Ovary (tissue), 9 donors: ENCODE data around the gene CKS2. TPM values are rescaled to one million over a fixed set of nuclear protein-coding genes. Genes with fewer than 3 reads are reported as not detected.

Experiments
- DNase-seq, 5 donors: peaks; one replicate each; pipeline ENCODE4 v3.0.0-alpha.2; 2019 to 2020
- H3K27ac ChIP-seq, 2 donors: fragments of 200-600 bp; one replicate each; pipeline versions ENCODE4 v1.5.1 to v1.8.0; 2019 to 2022
- H3K27me3 ChIP-seq: fragments of 200-600 bp; one replicate; pipeline ENCODE4 v1.8.0; 2022
- H3K36me3 ChIP-seq: fragments of 200-600 bp; sonication (generic); one replicate; pipeline ENCODE4 v1.5.1; 2019
- H3K4me1 ChIP-seq: one replicate; pipeline ENCODE4 v1.8.1; 2013; ENCODE audit warnings: mild to moderate bottlenecking, moderate library complexity; ENCODE audit not compliant: insufficient read depth
- H3K4me3 ChIP-seq: fragments of 200-600 bp; sonication (generic); one replicate; pipeline ENCODE4 v1.5.1; 2017
- H3K9me3 ChIP-seq, 2 donors: fragments of 200-600 bp in 1 of 2; sonication (generic) in 1 of 2; one replicate each; pipeline versions ENCODE4 v1.5.1 to v1.8.1; 2013 to 2019; ENCODE audit warnings: mild to moderate bottlenecking in 1 of 2, moderate library complexity in 1 of 2
- CTCF ChIP-seq, 3 donors: fragments of 450-650 bp in 2 of 3; fragments of 200-600 bp in 1 of 3; IDR thresholded peaks; one replicate each; pipeline versions ENCODE4 v1.5.1 to v1.8.0; 2016 to 2022; ENCODE audit warnings: antibody characterized with exemption in 3 of 3, mild to moderate bottlenecking in 1 of 3
- EP300 ChIP-seq: sonication (generic); formaldehyde crosslinking; IDR thresholded peaks from one replicate; pipeline ENCODE4 v1.6.1; 2017; ENCODE audit warnings: antibody characterized with exemption
- POLR2A ChIP-seq: fragments of 450-650 bp; IDR thresholded peaks from one replicate; pipeline ENCODE4 v1.6.1; 2017; ENCODE audit warnings: antibody characterized with exemption, mild to moderate bottlenecking, moderate library complexity
- WGBS, 3 donors: extraction: QIAGEN DNeasy Blood & Tissue Kit in 1 of 3; methylation state at CpG; one replicate each; pipeline versions ENCODE4 v1.1.5 to v1.1.7; 2013 to 2017; 5-methylcytosine and 5-hydroxymethylcytosine counted together
- intact Hi-C, 4 donors: fragments of 100-400 bp; cut with DNase I; formaldehyde crosslinking; loops; one replicate each; pipeline versions ENCODE4 v1.11.0 to v1.15.1; 2022 to 2023
- polyA plus RNA-seq, 2 donors: library from polyadenylated mRNA; stranded (reverse); fragments of 200-250 nt in 1 of 2; fragments of 350-450 nt in 1 of 2; fragmentation: Illumina TruSeq in 1 of 2; extraction: RNeasy Lipid Tissue Mini Kit (QIAGEN cat#74804) in 1 of 2; gene quantifications; one replicate each; pipeline ENCODE4 v1.2.3, GENCODE V29; 2013 to 2014
- total RNA-seq, 7 donors: library from RNA; depleted of rRNA in 2 of 7; stranded (reverse); fragments of >200 nt in 2 of 7; fragmentation: NEBNext Ultra II Directional in 3 of 7; extraction: Animal tissue kit (Norgen Biotek cat#: 25700) in 3 of 7; gene quantifications; one replicate each; pipeline versions ENCODE4 v1.1.0 to v1.2.4, GENCODE V29; 2016 to 2023
- donor health status: DM: no; HTN: no; CAD: no; lungs with moderate emphysema.
- donor health status: DM: no; HTN: no; CAD: no.
- donor health status: Bipolar disorder and iron deficiency.
- donor health status: DM: yes; HTN: yes; CAD: no.
- donor health status: DM: no; HTN: no; CAD: no.
- donor health status: DM: yes; HTN: yes; CAD: no.

The CKS2 gene
- total and polyA plus RNA-seq, 9 donors: 2.9 to 13.8 (median 7.6) TPM

- TF ChIP-seq EP300: no peak
- TF ChIP-seq CTCF (IDR thresholded peaks at IDR 0.05): no peak
- TF ChIP-seq POLR2A: no peak
- WGBS, 3 donors: 81 to 86% (median 86%) methylated on average over 7 of the region's 7 CpGs
- Histone ChIP-seq H3K9me3 (no peaks in the 10 kb centered on the region), H3K36me3 (no peaks in the 10 kb centered on the region), H3K27ac (no peak overlapping the region), H3K27me3 (no peaks in the 10 kb centered on the region), H3K4me1 (no peaks in the 10 kb centered on the region), H3K4me3 (no peak overlapping the region)
- no peak for DNase-seq
- intact Hi-C loops: no loop called here
These were observed 6.8 kb upstream of the CKS2 start for GRCh38 chr9:89304020-89304833.

GRCh38 chr9:89304834-89305188 lies 6.2 kb upstream of the CKS2 start:
- H3K27ac ChIP-seq: no peak overlapping the region
- intact Hi-C loops: no loop called here
- no peak for DNase-seq
- no peak overlapping the region for H3K4me3 ChIP-seq
- no peaks in the 10 kb centered on the region for H3K9me3 ChIP-seq
- TF ChIP-seq POLR2A: no peak
- TF ChIP-seq CTCF (IDR thresholded peaks at IDR 0.05): no peak
- TF ChIP-seq EP300: no peak
- WGBS, 3 donors: 93 to 94% (median 93%) methylated on average over 2 of the region's 2 CpGs
- peaks cover 3% of the 10 kb centered on the region for H3K4me1 ChIP-seq
- no peaks in the 10 kb centered on the region for H3K36me3 ChIP-seq
- no peaks in the 10 kb centered on the region for H3K27me3 ChIP-seq

GRCh38 chr9:89305868-89306267 lies 5.1 kb upstream of the CKS2 start:
- Histone ChIP-seq H3K36me3 (no peaks in the 10 kb centered on the region), H3K27me3 (no peaks in the 10 kb centered on the region), H3K27ac (no peak overlapping the region), H3K4me3 (no peak overlapping the region), H3K4me1 (peaks cover 3% of the 10 kb centered on the region), H3K9me3 (no peaks in the 10 kb centered on the region)
- intact Hi-C loops: no loop called here
- TF ChIP-seq CTCF (IDR thresholded peaks at IDR 0.05): no peak
- no peak for TF ChIP-seq EP300
- TF ChIP-seq POLR2A: no peak
- no peak for DNase-seq
- 73 to 83% (median 73%) methylated on average over 3 of the region's 3 CpGs for WGBS, 3 donors

- Histone ChIP-seq H3K27me3 (no peaks in the 10 kb centered on the region), H3K36me3 (no peaks in the 10 kb centered on the region), H3K27ac (peak overlapping the region in 1 of 2 donors; percentile 100), H3K4me1 (peaks cover 10% of the 10 kb centered on the region), H3K9me3 (no peaks in the 10 kb centered on the region), H3K4me3 (no peak overlapping the region)
- WGBS, 3 donors: 86 to 90% (median 88%) methylated on average over 6 of the region's 6 CpGs
- TF ChIP-seq EP300 (no peak), CTCF (IDR thresholded peaks at IDR 0.05) (no peak), POLR2A (no peak)
- intact Hi-C loops: no loop called here
- peak in 1 of 5 donors; percentile 30 for DNase-seq
These were observed 1.8 kb upstream of the CKS2 start for GRCh38 chr9:89309166-89309565.
